PC-3 (cell line): Measurements from ENCODE around the gene QSER1.

Source experiments
- EZH2 ChIP-seq: fragments of 300-600 bp; sonication (generic); IDR thresholded peaks from one replicate; pipeline ENCODE4 v1.6.1; 2017; ENCODE audit warnings: antibody characterized with exemption, mild to moderate bottlenecking, low read length; ENCODE audit not compliant: unreplicated experiment
- TF ChIP-seq, protein P1 (sequence below): fragments of 300-600 bp; sonication (generic); conservative IDR thresholded peaks from 2 replicates; pipeline ENCODE4 v1.5.1; 2017; ENCODE audit warnings: antibody characterized with exemption, low read depth, mild to moderate bottlenecking, low read length

DNA sequence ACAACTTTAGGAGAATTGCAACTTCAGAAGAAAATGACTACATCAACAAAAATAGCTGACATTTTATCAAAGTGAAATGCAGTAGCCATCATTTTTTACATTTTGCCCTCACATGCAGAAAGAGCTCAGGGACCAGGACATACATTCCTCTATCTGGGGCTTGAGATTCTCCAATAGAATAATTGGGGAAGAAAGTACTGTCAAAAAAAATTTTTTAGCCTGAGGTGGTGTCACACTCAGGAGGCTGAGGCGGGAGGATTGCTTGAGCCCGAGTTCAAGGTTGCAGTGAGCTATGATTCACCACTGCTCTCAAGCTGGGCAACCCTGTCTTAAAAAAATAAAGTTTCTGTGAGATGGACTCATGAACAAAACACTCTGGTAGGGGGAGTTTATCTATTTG lies 90.9 kb downstream of the QSER1 start:
- TF ChIP-seq EZH2 = no peak
- TF ChIP-seq, protein P1, sequence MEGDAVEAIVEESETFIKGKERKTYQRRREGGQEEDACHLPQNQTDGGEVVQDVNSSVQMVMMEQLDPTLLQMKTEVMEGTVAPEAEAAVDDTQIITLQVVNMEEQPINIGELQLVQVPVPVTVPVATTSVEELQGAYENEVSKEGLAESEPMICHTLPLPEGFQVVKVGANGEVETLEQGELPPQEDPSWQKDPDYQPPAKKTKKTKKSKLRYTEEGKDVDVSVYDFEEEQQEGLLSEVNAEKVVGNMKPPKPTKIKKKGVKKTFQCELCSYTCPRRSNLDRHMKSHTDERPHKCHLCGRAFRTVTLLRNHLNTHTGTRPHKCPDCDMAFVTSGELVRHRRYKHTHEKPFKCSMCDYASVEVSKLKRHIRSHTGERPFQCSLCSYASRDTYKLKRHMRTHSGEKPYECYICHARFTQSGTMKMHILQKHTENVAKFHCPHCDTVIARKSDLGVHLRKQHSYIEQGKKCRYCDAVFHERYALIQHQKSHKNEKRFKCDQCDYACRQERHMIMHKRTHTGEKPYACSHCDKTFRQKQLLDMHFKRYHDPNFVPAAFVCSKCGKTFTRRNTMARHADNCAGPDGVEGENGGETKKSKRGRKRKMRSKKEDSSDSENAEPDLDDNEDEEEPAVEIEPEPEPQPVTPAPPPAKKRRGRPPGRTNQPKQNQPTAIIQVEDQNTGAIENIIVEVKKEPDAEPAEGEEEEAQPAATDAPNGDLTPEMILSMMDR = no peak
